Tibial nerve (tissue), 4 donors: ENCODE data around the gene NTRK3. TPM values are rescaled to one million over a fixed set of nuclear protein-coding genes. Genes with fewer than 3 reads are reported as not detected.

Experiments used
- DNase-seq, 2 donors: peaks; one replicate each; pipeline ENCODE4 v3.0.0-alpha.2; 2019; ENCODE audit warnings: low spot score in 2 of 2
- H3K27ac ChIP-seq, 4 donors: fragments of 200-600 bp; sonication (generic) in 3 of 4; one replicate each; pipeline ENCODE4 v1.5.1; 2017 to 2019; ENCODE audit warnings: mild to moderate bottlenecking in 1 of 4
- H3K27me3 ChIP-seq, 2 donors: fragments of 200-600 bp; sonication (generic) in 1 of 2; one replicate each; pipeline versions ENCODE4 v1.5.1 to v1.6.0; 2017 to 2019
- H3K36me3 ChIP-seq, 3 donors: fragments of 200-600 bp; sonication (generic); one replicate each; pipeline ENCODE4 v1.5.1; 2018 to 2019
- H3K4me1 ChIP-seq, 4 donors: fragments of 200-600 bp; sonication (generic) in 3 of 4; one replicate each; pipeline ENCODE4 v1.5.1; 2017 to 2019
- H3K4me3 ChIP-seq, 4 donors: fragments of 200-600 bp; sonication (generic) in 3 of 4; one replicate each; pipeline ENCODE4 v1.5.1; 2017 to 2019; ENCODE audit warnings: mild to moderate bottlenecking in 1 of 4, moderate library complexity in 1 of 4
- H3K9me3 ChIP-seq, 4 donors: fragments of 200-600 bp; sonication (generic) in 3 of 4; one replicate each; pipeline ENCODE4 v1.5.1; 2017 to 2019
- EP300 ChIP-seq, 2 donors: sonication (generic); formaldehyde crosslinking; IDR thresholded peaks; one replicate each; pipeline ENCODE4 v1.6.1; 2017; ENCODE audit warnings: antibody characterized with exemption in 2 of 2, mild to moderate bottlenecking in 1 of 2
- POLR2A ChIP-seq, 2 donors: fragments of 450-650 bp; IDR thresholded peaks; one replicate each; pipeline ENCODE4 v1.6.1; 2017; ENCODE audit warnings: antibody characterized with exemption in 2 of 2, mild to moderate bottlenecking in 2 of 2, moderate library complexity in 2 of 2
- WGBS, 2 donors: methylation state at CpG; one replicate each; pipeline ENCODE4 v1.1.5; 2018; 5-methylcytosine and 5-hydroxymethylcytosine counted together
- total RNA-seq, 4 donors: library from RNA; depleted of rRNA; stranded (reverse); fragments of >200 nt; gene quantifications; one replicate each; pipeline ENCODE4 v1.1.0, GENCODE V29; 2016
- TF ChIP-seq, protein P1 (sequence below), 5 experiments: fragments of 200-600 bp in 3 of 5; fragments of 450-650 bp in 2 of 5; sonication (generic) in 3 of 5; IDR thresholded peaks; one replicate each; pipeline ENCODE4 v1.5.1; 2016 to 2019; ENCODE audit warnings: antibody characterized with exemption in 5 of 5, mild to moderate bottlenecking in 3 of 5, moderate library complexity in 2 of 5

The NTRK3 gene
- total RNA-seq, 4 donors from 2014 or later = 53.4 to 85.9 (median 83.6) TPM

- 87 to 89% methylated on average over 4 of the region's 4 CpGs for WGBS, 2 donors
- Histone ChIP-seq H3K27me3 (no peaks in the 10 kb centered on the region), H3K27ac (no peak overlapping the region), H3K36me3 (no peaks in the 10 kb centered on the region), H3K4me3 (no peak overlapping the region), H3K4me1 (no peaks in the 10 kb centered on the region), H3K9me3 (no peaks in the 10 kb centered on the region)
- TF ChIP-seq EP300 (IDR thresholded peaks at IDR 0.05) = no peak
- no peak for TF ChIP-seq POLR2A (IDR thresholded peaks at IDR 0.05)
- TF ChIP-seq, protein P1, sequence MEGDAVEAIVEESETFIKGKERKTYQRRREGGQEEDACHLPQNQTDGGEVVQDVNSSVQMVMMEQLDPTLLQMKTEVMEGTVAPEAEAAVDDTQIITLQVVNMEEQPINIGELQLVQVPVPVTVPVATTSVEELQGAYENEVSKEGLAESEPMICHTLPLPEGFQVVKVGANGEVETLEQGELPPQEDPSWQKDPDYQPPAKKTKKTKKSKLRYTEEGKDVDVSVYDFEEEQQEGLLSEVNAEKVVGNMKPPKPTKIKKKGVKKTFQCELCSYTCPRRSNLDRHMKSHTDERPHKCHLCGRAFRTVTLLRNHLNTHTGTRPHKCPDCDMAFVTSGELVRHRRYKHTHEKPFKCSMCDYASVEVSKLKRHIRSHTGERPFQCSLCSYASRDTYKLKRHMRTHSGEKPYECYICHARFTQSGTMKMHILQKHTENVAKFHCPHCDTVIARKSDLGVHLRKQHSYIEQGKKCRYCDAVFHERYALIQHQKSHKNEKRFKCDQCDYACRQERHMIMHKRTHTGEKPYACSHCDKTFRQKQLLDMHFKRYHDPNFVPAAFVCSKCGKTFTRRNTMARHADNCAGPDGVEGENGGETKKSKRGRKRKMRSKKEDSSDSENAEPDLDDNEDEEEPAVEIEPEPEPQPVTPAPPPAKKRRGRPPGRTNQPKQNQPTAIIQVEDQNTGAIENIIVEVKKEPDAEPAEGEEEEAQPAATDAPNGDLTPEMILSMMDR (IDR thresholded peaks at IDR 0.05) = no peak
- no peak for DNase-seq
Measured at GRCh38 chr15:88017753-88018152, 238.8 kb downstream of the NTRK3 start.

GRCh38 chr15:88016406-88016805, 240.1 kb downstream of the NTRK3 start:
- DNase-seq = no peak
- WGBS, 2 donors = 76 to 82% methylated on average over 3 of the region's 3 CpGs
- TF ChIP-seq, protein P1 (IDR thresholded peaks at IDR 0.05) = no peak
- TF ChIP-seq POLR2A (IDR thresholded peaks at IDR 0.05) (no peak), EP300 (IDR thresholded peaks at IDR 0.05) (no peak)
- Histone ChIP-seq H3K9me3 (no peaks in the 10 kb centered on the region), H3K27ac (no peak overlapping the region), H3K4me1 (no peaks in the 10 kb centered on the region), H3K36me3 (no peaks in the 10 kb centered on the region), H3K27me3 (no peaks in the 10 kb centered on the region), H3K4me3 (no peak overlapping the region)

- TF ChIP-seq EP300 (IDR thresholded peaks at IDR 0.05) = no peak
- TF ChIP-seq, protein P1 (IDR thresholded peaks at IDR 0.05) = no peak
- TF ChIP-seq POLR2A (IDR thresholded peaks at IDR 0.05) = no peak
- no peaks in the 10 kb centered on the region for H3K4me1 ChIP-seq
- WGBS, 2 donors = 69% methylated on average over 9 of the region's 9 CpGs
Measured at GRCh38 chr15:88015228-88015860, 241.2 kb downstream of the NTRK3 start.

DNA sequence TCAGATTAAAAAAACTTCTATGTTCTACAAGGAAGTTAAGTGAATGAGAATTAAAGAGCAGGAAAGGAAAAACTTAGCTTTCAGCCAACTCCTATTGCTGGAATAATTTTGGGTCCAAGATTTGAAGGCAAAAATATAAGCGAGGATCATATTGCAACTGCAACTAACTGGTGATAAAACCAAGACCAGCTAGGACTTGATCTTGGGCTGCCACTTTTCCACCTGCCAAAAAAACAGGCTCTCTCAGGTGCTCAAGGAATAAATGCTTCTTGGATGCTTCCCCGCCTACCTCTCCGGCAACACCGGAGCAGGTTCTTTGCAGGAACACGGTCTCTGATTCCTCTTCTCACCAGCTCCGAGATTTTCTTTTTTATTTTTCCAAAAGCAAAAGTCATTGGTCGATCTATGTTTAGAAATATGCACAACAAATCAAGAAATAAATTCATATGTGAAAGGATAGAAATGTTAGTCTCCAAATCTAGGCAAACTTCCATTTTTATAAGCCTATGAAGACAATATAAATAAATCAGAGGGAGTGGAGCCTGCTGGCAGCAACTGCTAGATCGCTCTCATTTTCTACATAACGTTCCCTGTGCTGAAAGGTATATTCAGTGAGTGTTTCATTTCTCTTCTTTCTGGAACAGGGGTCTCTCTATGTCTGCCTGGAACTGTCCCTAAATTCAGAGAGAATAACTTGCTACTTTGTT, 241.9 kb downstream of the NTRK3 start:
- TF ChIP-seq, protein P1 (IDR thresholded peaks at IDR 0.05) = no peak
- no peak for TF ChIP-seq EP300 (IDR thresholded peaks at IDR 0.05)
- no peak overlapping the region for H3K4me3 ChIP-seq
- no peak overlapping the region for H3K27ac ChIP-seq
- H3K4me1 ChIP-seq = no peaks in the 10 kb centered on the region
- no peaks in the 10 kb centered on the region for H3K9me3 ChIP-seq
- H3K36me3 ChIP-seq = peaks cover 0 to 3% (median 0%) of the 10 kb centered on the region in 3 donors
- WGBS, 2 donors = 76 to 83% methylated on average over 9 of the region's 9 CpGs
- no peaks in the 10 kb centered on the region for H3K27me3 ChIP-seq
- no peak for DNase-seq

More at GRCh38 chr15:88015228-88015860, 241.2 kb downstream of the NTRK3 start:
- Histone ChIP-seq H3K9me3 (no peaks in the 10 kb centered on the region), H3K4me3 (no peak overlapping the region), H3K27ac (no peak overlapping the region), H3K27me3 (no peaks in the 10 kb centered on the region), H3K36me3 (peaks cover 0 to 3% (median 0%) of the 10 kb centered on the region in 3 donors)
- no peak for DNase-seq

DNA sequence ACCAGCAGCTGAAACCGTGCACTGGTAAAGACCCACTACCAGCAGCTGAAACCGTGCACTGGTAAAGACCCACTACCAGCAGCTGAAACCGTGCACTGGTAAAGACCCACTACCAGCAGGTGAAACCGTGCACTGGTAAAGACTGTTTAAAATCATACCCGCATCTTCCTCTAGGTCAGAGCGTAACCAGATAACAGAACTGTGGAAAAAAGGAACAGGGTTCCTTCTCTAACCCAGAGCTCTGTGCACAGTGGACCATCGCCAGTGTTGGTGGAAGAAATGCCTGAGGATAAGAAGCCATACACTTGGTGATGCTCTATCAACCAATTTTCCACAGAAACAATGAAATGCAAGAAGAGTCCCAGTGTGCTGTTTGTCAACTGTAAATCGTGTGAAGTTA, 243.4 kb downstream of the NTRK3 start:
- Histone ChIP-seq H3K4me3 (no peak overlapping the region), H3K27ac (no peak overlapping the region), H3K9me3 (no peaks in the 10 kb centered on the region), H3K4me1 (no peaks in the 10 kb centered on the region), H3K36me3 (peaks cover 0 to 3% (median 0%) of the 10 kb centered on the region in 3 donors), H3K27me3 (no peaks in the 10 kb centered on the region)
- WGBS, 2 donors = 90 to 96% methylated on average over 7 to 8 of the region's 8 CpGs
- DNase-seq = no peak
- TF ChIP-seq POLR2A (IDR thresholded peaks at IDR 0.05) (no peak), EP300 (IDR thresholded peaks at IDR 0.05) (no peak)
- TF ChIP-seq, protein P1 (IDR thresholded peaks at IDR 0.05) = no peak
